ENCODE results near the gene GPN2. TPM values are rescaled to one million over a fixed set of nuclear protein-coding genes. Genes with fewer than 3 reads are reported as not detected.

Gene GPN2
- total RNA-seq, 1 experiment from 2014 or later: 30.6 TPM

- Histone ChIP-seq H3K4me1 (replicated peaks; ENCODE audit: insufficient read depth) (peaks cover 8% of the 10 kb centered on the region), H3K4me2 (no peak overlapping the region), H3K27me3 (ENCODE audit: insufficient read depth, low read depth) (no peaks in the 10 kb centered on the region), H3K9me2 (ENCODE audit: insufficient read depth) (no peaks in the 10 kb centered on the region), H3K4me3 (no peak overlapping the region), H3K27ac (no peak overlapping the region), H4K20me1 (ENCODE audit: insufficient read depth) (no peaks in the 10 kb centered on the region; the same call in 1 of the 2 replicates), H2AFZ (no peak overlapping the region), H3K36me3 (ENCODE audit: low read depth) (peaks cover 5% of the 10 kb centered on the region; the same call in 1 of the 2 replicates), H3F3A (ENCODE audit: insufficient read depth, low read depth) (no peaks in the 10 kb centered on the region), H3K9me3 (ENCODE audit: insufficient read depth, low read depth) (no peaks in the 10 kb centered on the region), H3K79me2 (ENCODE audit: low read depth) (peaks cover 44% of the 10 kb centered on the region)
- no peak for TF ChIP-seq CTCF (conservative IDR thresholded peaks at IDR 0.05)
- TF ChIP-seq EZH2 (IDR thresholded peaks at IDR 0.05; ENCODE audit: low read depth): no peak
- BruUV-seq (replicated peaks): no TSS peak
- intact Hi-C loops (cut with micrococcal nuclease; ENCODE audit: unreplicated experiment): no loop called here
- CTCF ChIA-PET: no interaction called here
- no peak for DNase-seq
- POLR2A ChIA-PET (ENCODE audit: unreplicated experiment): no interaction called here
Measured at GRCh38 chr1:26831059-26831458, 59.0 kb downstream of the GPN2 start.

- TF ChIP-seq EZH2 (IDR thresholded peaks at IDR 0.05; ENCODE audit: low read depth): no peak
- intact Hi-C loops (cut with micrococcal nuclease; ENCODE audit: unreplicated experiment): no loop called here
Measured at GRCh38 chr1:26829184-26829911, 60.7 kb downstream of the GPN2 start.

GRCh38 chr1:26828411-26828991, 61.6 kb downstream of the GPN2 start:
- BruUV-seq (replicated peaks): no TSS peak
- H3K27ac ChIP-seq: no peak overlapping the region

More at GRCh38 chr1:26829184-26829911, 60.7 kb downstream of the GPN2 start:
- Histone ChIP-seq H3K9me3 (ENCODE audit: insufficient read depth, low read depth) (no peaks in the 10 kb centered on the region), H3K79me2 (ENCODE audit: low read depth) (peaks cover 47% of the 10 kb centered on the region), H3K4me2 (no peak overlapping the region), H4K20me1 (ENCODE audit: insufficient read depth) (no peaks in the 10 kb centered on the region; the same call in 1 of the 2 replicates), H3F3A (ENCODE audit: insufficient read depth, low read depth) (peaks cover 16% of the 10 kb centered on the region), H3K4me1 (replicated peaks; ENCODE audit: insufficient read depth) (peaks cover 25% of the 10 kb centered on the region), H2AFZ (no peak overlapping the region), H3K27me3 (ENCODE audit: insufficient read depth, low read depth) (no peaks in the 10 kb centered on the region), H3K27ac (no peak overlapping the region), H3K36me3 (ENCODE audit: low read depth) (peaks cover 5% of the 10 kb centered on the region; the same call in 1 of the 2 replicates), H3K9me2 (ENCODE audit: insufficient read depth) (no peaks in the 10 kb centered on the region), H3K4me3 (no peak overlapping the region)
- POLR2A ChIA-PET (ENCODE audit: unreplicated experiment): no interaction called here
- CTCF ChIA-PET: no interaction called here
- no peak for DNase-seq
- no TSS peak for BruUV-seq (replicated peaks)

More at GRCh38 chr1:26828411-26828991, 61.6 kb downstream of the GPN2 start:
- Histone ChIP-seq H3K9me3 (ENCODE audit: insufficient read depth, low read depth) (no peaks in the 10 kb centered on the region), H3F3A (ENCODE audit: insufficient read depth, low read depth) (peaks cover 20% of the 10 kb centered on the region), H3K4me1 (replicated peaks; ENCODE audit: insufficient read depth) (peaks cover 34% of the 10 kb centered on the region), H3K36me3 (ENCODE audit: low read depth) (peaks cover 5% of the 10 kb centered on the region; the same call in 1 of the 2 replicates), H3K27me3 (ENCODE audit: insufficient read depth, low read depth) (no peaks in the 10 kb centered on the region), H4K20me1 (ENCODE audit: insufficient read depth) (no peaks in the 10 kb centered on the region; the same call in 1 of the 2 replicates), H2AFZ (no peak overlapping the region), H3K4me2 (peak overlapping the region; percentile 44; the same call in 1 of the 2 replicates), H3K4me3 (no peak overlapping the region), H3K79me2 (ENCODE audit: low read depth) (peaks cover 47% of the 10 kb centered on the region), H3K9me2 (ENCODE audit: insufficient read depth) (no peaks in the 10 kb centered on the region)
- ChIA-PET POLR2A (ENCODE audit: unreplicated experiment) (no interaction called here), CTCF (no interaction called here)
- no peak for DNase-seq
- TF ChIP-seq CTCF (conservative IDR thresholded peaks at IDR 0.05) (no peak), EZH2 (IDR thresholded peaks at IDR 0.05; ENCODE audit: low read depth) (no peak)
- intact Hi-C loops (cut with micrococcal nuclease; ENCODE audit: unreplicated experiment): no loop called here

Data from PC-9 (cell line).